Islet of Langerhans (tissue), 1 donor: Measurements from ENCODE around the gene CIAO2B.
"Not testable (repeated sequence)": the region's sequence is repeated elsewhere in the genome, so short reads cannot be mapped to it uniquely, and the experiment has no call there.

ENCODE experiments used
- FAIRE-seq: peaks from one replicate; lab custom pipeline; 2011; peaks lifted over from hg19 to GRCh38; lab: Jason Lieb, UNC

The CIAO2B gene

DNA sequence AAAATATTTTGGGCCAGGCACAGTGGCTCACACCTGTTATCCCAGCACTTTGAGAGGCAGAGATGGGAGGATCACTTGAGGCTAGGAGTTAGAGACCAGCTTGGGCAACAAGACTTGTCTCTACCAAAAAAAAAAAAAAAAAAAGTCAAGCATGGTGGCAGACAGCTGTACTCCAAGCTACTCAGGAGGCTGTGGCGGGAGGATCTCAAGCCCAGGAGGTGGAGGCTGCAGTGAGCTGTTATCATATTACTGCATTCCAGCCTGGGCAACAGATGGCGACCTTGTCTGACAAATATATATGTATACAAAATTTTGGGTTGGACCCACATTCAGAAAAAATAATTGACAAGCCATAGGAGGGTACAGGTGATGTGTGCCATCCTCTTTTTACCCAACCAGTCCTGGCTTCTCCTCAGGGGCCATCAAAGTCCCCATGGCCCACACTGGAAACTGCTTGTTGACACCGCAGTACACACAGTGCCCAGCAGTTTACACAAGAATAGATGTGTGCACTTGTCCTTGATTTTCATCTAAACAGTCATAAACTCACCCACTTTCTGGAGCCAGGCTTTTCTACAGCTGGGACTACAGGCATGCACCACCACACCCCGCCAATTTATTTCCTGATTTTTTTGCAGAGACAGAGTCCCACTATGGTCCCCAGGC lies 2.8 kb upstream of the CIAO2B start:
- no peak for FAIRE-seq

DNA sequence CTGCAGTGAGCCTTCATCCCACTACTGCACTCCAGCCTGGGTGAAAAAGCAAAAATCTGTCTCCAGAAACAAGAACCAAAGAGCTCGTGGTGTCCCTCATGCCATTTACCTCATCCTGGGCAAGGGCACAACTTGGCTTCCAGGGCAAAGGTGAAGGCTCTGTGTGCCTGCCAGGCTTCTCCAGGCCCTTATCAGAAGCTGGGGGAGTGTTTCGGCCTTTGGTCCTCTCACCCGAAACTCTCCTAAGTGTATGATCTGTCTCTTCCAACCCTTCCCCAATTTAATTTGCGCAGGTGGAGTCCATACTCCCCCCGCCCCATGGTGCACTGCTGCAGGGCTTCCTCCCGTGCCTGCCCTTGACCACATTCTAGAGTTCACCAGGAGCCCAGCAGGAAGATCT lies 2.3 kb upstream of the CIAO2B start:
- FAIRE-seq = no peak

DNA sequence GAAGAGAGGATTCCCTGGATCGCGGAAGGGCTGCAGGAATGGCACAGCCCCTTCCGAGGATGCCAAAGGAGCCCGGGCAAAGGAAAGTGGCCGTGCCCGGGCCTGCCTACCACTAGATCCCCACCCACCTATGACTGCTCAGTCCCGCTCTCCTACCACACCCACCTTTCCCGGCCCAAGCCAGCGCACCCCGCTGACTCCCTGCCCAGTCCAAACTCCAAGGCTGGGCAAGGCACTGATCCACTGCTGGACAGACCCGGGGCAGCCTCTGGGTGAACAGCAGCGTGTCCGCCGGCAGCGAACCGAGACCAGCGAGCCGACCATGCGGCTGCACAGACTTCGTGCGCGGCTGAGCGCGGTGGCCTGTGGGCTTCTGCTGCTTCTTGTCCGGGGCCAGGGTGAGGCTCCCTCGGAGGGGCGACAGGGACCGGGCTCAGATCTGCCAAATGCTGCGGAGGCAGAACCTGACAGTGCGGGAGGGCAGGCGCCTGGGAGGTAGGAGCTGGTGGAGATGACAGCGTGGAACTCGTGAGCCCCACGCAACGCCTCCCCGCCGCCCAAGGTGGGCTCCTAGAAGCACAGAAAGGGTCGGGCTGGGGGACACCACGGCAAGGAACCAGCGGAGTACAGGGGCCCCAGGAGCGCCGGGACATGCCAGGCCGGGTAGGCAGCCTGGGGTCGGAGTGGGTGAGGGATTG lies 1.3 kb upstream of the CIAO2B start, which contains the start of gene CES2:
Gene CES2 (plus strand): TSS at position 203 of the 698 bp plus-strand sequence. CDS start 120 bp downstream, at position 323.
- no peak for FAIRE-seq

DNA sequence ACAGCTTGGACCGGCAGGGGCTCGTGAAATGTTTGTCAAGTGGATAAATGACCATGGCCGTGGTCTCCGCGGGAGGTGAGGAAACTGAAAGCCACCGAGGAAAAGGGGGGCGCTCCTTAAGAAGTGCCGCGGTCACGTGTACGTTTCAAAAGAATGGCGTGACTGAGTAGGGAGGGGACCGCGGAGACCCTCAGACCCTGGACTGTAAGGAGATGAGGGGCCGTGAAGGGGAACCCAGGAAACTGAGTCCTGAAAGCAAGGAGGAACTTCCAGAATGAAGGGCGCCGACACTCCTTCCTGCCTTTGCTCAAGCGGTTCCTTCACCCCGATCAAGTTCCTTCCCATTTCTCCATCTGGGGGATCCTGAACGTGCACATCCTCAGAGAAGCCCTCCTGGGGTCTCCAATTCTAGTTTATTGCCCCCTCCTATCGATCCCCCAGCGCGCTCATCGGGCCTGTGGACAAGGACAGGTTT lies 674 bp upstream of the CIAO2B start:
- FAIRE-seq = not testable (repeated sequence)

DNA sequence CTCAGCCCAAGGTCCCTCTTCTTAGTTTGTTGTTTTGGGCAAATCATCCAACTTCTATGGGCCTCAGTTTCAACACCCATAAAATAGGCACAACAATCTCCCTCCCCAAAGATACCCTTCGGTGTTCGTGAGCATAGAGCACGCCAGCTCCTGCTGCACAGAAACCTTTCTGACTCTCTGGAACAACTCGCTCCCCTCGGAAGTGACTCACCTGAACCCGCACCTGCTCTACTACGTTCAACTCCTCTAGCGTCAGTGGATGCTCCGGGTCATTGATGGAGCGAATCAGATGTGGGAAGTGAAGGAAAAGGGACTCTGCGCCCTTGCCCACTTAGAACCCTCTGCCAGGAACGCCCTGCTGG lies 445 bp downstream of the CIAO2B start:
- FAIRE-seq = no peak

DNA sequence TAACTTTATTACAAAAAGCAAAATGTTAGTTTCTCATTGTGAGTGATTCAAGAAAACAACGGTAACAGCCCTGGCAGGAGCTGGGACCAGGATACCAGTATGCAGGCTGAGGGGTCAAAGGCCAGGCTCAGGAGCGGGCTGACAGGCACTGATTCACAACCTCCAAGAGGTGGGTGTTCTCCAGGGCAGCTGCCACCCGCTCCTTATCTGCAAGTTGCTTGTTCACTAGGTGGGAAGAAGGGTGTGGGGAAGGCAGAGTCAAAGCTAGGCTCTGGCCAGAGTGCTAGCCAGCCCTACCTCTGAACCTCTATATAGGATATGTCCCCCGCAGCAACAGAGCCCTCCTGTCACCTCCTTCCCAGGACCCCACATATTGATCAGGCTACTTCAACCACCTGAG lies 2.1 kb downstream of the CIAO2B start:
- FAIRE-seq = no peak

DNA sequence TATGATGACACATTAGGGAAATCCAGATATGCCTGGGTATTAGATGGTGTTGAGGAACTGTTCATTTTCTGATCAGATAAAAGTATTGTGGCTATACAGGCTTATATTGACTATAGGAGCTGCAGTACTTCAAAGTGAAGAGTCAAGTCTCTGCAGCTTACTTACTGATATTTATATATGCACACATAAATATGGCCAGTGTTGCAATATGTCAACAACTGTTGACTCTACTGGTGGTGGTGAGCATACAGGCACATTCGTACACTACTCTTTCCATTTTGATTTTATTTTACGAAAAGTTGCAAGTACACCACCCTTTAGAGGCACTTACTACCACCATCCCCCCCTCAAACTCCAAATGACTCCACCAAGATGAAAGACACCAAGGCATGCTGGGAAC lies 2.5 kb downstream of the CIAO2B start:
- FAIRE-seq = no peak

DNA sequence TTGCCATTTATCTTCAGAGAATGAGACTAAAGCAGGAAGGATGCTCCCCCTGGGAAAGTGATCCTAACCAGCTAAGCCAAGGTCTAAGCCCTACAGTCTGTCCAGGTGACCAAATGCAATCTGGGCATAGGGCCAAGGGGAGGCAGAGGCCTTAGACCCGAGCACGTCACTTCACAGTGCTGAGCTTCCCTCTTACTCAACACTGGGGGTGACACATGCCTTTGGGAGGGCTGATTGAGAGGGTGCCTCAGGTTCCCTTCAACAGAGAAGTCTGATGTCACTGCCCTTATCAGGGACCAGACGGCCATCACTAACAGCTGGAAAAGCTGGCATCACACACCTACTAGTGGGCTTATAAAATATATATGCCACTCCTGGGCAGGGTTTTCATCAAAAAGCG lies 4.0 kb downstream of the CIAO2B start:
- FAIRE-seq = no peak

DNA sequence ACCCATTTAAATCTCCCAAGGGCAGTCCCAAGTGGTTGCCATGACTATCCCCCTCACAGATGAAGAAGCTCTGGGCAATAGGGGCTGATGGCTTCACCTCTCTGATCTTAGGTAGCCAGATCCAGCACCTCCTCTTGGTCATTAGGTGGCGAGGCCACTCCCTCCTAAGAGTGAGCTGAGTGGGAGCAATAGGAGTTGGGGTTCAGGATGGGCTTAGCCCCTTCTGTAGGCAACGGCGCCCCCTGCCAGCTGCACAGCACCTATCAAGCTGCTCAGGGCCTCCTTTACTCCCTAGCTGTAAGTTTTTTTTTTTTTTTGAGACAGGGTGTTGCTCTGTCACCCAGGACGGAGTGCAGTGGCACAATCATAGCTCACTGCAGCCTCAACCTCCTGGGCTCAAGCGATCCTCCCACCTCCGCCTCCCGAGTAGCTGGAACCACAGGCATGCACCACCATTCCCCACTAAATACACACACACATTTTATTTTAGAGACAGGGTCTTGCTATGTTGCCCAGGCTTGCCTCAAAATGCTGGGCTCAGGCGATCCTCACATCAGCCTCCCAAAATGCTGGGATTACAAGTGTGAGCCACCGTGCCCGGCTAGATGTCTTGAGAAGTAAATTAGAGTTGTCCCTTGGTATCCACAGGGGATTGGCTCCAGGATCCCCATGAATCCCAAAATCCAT lies 5.4 kb downstream of the CIAO2B start:
- no peak for FAIRE-seq

DNA sequence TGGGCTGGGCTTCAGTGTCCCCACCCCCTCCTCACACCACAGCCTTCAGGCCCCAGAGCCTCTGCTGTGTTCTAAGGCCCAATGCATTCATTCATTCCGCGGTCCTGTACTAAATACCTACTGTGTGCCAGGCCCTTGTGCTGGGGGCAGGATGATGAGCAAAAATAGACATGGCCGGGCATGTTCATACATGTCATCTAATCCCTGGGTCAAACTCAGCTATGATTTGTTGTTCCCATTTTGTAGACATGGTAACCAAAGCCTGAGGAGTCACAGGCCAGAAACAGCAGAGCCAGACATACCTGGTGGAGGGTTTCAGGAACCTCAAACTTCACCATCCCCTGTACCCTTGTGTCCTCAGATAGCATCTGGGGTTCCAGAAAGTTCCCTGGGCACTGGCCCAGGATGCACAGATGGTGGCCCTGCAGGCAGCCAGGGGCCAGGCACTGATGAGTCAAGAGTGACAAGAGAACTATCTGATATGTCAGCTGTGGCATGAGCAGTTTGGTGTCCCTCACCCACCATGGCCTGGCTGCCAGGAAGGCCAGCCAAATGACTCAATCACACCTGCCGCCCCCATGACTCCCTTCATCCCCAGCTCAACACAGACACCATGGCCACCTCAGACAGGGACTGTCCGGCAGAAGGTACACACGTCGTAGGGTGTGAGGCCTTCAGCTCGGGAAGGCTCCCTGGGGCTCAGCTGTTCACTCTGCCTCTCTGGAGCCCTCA lies 6.1 kb downstream of the CIAO2B start:
- no peak for FAIRE-seq

DNA sequence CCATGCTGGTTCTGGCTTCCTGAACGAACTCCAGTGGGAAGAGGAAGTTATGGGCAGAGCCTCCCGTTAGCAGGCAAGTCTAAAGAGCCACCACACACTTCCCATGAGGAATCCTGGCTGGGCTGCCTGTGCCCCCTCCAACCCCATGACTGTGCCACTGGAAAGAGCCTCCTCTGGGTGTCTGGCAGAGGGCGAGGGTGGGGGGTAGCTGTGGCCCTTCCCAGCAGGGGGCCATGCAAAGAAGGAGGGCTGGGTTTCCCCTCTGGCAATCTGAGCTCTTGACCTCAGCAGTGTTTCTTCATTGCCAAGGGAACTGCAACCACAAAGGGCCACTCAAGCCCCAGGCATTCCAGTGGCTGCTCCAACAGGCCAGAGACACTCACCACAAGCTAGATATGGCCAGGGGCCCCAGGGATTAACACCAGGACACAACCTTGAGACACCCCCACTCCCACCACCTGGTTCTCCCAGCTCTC lies 7.2 kb downstream of the CIAO2B start:
- FAIRE-seq = no peak

DNA sequence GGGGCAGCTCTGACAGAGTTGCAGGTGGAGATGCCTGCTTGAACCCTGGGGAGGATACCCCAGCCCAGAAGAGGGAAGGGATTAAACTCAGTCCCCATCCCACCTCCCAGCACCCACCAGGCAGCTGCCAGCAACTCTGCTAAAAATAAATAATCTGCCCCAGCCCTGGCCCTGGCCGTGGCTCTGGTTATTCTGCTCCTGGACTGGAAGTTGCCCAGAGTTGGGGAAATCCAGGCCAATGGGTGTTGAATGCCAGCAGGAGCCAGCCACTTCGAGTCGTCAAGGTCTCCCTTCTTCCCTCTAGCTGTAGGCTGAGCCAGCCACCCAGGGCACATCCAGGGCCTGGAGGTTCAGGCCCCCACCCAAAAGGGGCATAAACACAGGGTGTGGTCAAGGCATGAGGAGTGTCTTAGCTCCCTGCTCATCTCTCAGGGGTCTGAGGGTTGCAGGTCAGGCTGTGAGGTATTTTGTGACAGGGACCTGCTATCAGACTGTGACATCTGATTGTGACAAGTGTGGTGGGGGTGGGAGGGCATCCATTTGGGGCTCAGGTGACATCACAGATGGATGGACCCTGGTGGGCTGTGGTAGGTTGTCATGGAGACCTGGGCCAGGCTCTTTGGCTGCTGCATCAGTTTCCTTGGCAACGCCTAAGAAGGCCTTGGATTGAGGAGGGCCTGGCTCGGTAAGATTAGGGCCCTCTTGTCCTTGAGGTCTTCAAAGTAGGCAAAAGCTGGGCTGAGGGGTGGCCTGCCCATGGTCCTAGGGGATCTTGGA lies 7.8 kb downstream of the CIAO2B start:
- no peak for FAIRE-seq

DNA sequence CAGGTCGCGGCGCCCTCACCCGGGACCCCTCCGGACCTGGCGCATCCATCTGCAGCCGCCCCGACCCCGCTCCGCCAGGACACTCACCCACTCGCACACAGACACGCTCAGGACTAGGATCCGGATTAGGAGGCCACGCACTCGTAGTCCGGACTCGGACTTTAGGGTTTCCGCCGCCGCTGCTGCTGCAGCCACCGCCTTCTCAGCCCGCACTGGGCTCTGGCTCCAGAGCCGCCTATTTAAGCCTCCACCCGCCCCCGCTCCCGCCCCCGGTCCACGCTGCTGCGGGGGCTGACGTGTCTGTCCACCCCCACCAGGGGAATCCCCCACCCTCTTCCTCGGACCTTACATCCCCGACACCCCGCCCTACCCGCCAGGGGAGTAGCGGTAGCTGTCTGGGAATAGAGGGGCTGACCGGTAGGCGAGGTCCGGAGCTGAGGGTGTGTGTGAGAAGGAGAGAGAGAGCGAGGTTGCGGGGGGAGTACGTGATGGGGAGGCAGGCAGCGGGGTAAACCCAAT lies 8.8 kb downstream of the CIAO2B start, which contains the start of gene RRAD:
Gene RRAD (minus strand): TSS at position 214 of the 519 bp plus-strand sequence. CDS start 356 bp downstream, outside the sequence.
- no peak for FAIRE-seq

DNA sequence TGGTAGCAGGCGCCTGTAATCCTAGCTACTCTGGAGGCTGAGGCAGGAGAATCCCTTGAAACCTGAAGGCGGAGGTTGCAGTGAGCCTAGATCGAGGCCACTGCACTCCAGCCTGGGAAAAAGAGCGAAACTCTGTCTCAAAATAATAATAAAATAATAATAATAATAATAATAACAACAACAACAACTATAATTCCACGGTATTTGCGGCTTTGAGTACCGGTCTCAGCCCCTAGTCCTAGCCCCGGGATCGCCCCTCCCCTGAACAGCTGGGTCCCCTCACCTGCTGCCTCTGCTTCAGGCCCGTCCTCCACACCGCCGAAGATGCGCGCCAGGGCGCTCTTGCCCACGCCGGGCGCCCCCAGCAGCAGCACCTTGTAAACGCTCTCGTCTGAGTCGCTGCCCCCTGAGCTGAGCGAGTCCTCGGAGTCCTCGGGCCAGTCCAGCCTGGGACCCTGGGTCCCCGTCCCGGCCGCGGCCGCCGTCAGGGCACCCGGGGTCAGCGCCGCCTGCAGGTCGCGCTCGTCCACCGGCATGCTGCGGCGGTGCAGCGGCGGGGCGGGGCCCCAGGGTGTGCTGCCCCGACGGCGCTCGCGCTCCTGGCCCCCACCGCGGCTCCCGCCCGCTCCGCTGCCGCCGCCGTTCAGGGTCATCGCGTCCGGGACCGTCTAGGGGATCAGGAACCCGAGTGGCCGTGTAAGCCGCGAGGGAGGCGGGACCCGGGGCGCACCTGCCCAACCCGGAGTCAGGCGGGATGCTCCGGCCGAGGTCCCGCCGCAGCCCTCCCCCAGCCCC lies 9.5 kb downstream of the CIAO2B start:
- FAIRE-seq = no peak

DNA sequence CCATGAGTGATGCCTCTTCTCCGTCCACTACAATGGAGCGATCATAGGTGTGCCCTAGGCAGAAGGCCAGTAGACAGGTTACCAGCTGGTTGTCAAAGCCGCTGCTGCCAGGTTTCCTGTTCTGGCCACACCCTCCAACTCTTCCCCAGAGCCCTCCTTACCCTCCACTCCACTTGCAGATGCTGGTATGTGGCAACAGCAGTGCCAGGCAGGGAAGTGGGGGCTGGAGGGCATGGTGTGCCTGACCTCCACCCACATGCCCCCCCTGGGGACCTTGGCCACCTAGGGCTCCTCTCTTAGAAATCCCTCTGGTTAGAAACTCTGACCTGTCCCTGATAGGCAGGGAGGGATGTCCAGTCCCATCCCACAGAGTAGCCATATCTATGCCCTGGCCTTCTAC lies 10.3 kb downstream of the CIAO2B start:
- FAIRE-seq = no peak

DNA sequence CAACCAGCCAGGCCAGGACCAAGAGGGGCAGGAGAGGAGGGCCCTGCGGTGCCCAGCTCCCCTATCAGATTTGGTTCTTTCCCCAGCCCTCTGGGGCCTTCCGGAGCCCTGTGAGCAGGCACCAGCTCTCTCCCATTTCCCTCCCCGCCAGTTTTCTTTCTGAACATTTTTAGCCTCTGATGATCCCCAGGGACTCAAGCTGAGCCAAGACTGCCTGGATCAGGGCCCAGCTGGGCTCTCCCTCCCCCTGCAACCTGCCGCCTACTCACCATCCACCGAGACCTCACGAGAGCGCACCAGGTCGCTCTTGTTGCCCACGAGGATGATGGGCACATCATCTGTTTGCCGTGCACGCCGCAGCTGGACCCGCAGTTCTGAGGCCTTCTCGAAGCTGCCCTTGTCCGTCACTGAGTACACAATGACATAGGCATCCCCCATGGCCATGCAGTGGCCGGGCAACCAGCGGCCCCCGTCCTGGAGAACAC lies 10.9 kb downstream of the CIAO2B start:
- FAIRE-seq = no peak

DNA sequence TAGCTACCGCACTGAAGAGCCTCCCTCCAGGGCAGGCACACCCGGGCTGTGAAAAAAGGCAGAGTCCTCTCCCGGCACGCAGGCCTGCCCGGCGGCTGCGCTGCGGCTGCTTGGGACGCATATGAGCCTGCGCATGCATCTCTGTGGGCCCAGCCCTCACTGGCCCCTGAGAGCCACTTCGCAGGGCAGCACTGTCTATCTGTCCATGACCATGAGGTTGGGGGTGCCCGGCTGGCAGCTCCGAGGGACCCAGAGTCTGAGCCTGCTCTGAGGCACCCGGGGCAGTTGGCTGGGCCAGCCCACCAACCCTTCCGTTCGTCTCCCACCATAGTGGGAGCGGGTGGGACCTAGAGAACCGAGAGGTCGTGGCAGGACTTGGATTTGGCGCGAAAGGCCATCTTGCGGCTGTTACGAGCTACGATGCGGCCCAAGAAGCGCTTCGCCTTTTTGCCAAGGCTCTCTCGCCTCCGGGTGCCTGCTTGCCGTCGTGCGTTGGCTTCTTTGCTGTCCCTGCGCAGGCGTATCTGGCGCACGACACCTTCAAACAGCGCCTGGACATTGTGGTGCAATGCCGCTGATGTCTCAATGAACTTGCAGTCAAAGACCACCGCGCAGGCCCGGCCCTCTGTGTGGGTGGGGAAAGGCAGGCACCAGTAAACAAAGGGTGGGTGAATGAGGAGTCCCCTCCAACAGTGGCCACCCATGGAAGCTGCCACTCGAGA lies 12.3 kb downstream of the CIAO2B start:
- no peak for FAIRE-seq

DNA sequence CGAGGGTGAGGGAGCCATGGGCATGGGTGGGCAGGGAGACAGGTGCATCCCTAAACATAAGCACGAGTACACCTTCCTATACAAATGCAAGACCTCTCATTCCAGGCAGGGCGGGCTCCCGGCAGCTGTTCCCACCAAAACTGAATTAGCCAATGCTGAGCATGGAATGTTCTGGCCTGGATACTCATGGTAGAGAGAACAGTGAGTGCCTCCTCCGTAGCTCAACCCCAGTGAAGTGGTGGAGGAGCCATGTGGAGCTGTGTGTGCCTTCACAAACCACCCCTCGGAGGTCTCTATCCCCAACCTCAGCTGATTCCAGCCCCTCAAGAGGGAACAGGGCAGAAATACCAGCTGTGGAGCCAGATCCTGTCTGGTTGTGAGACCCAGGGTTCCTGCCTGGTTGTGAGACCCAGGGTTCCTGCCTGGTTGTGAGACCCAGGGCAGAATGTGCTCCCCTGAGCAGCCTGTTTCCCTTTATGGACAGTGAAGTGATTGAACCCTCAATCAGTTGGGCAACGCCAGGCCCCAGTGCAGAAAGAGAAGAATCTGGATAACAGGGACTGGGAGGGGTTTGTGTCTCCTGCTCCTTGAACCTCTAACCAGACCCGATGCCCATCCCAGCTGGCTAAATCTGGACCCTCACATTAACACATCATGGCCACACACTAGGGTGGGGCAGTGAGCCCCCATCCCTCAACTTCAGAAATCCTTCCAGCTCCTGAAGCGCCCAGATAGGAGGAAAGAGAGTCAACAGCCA lies 13.1 kb downstream of the CIAO2B start:
- no peak for FAIRE-seq

DNA sequence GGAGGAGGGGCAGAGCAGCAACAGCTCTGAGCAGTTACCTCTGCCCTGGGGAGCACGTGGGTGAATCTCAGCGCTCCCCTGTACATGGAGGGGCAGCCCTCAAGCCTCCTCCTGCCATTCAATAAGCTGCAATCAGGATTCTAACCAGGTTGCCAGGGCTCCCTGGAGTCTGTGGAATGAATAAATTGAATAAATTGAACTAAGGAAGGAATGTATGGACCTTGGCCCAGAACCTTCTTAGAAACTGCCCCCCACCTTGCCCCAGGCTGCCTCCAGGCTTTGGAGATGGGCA lies 14.0 kb downstream of the CIAO2B start:
- FAIRE-seq = no peak
